GM18867 (cell line): Measurements from ENCODE around the gene CACNA1G.

Experiments used
- ATAC-seq: cut with Tn5 transposase; IDR thresholded peaks from one replicate; pipeline ENCODE4 v1.9.1; 2021; ENCODE audit warnings: mild to moderate bottlenecking, moderate library complexity; ENCODE audit not compliant: unreplicated experiment

CACNA1G gene

GRCh38 chr17:50547035-50547735, 13.3 kb upstream of the CACNA1G start, which contains the start of gene SPATA20:
Gene SPATA20, plus strand, starts transcription at chr17:50547174. Its CDS starts 35 bp downstream, at chr17:50547209.
- peak; percentile 77 for ATAC-seq

- ATAC-seq: no peak
Measured at GRCh38 chr17:50547736-50548083, 12.8 kb upstream of the CACNA1G start.

DNA sequence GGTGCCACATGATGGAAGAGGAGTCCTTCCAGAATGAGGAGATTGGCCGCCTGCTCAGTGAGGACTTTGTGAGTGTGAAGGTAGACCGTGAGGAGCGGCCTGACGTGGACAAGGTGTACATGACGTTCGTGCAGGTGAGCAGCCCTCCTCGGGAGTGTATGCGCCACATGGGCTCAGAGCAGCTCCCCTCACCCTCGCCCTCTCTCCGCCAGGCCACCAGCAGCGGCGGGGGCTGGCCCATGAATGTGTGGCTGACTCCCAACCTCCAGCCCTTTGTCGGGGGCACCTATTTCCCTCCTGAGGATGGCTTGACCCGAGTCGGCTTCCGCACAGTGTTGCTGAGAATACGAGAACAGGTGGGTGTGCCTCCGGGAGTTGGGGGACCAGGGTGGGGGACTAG, 11.7 kb upstream of the CACNA1G start:
- no peak for ATAC-seq

GRCh38 chr17:50549256-50549941, 11.1 kb upstream of the CACNA1G start:
- no peak for ATAC-seq

DNA sequence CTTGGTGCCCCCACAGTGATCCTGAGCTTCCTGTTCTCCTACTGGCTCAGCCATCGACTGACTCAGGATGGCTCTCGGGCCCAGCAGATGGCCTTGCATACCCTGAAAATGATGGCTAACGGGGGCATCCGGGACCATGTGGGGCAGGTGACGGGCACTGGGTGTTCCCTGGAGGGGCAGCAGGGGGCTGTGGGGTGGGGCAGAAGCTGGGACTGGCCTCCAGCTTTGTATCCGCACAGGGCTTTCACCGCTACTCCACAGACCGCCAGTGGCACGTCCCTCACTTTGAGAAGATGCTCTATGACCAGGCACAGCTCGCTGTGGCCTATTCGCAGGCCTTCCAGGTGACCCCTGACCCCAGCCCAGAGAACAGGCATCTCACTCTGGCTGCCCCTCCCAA, 10.5 kb upstream of the CACNA1G start:
- no peak for ATAC-seq

DNA sequence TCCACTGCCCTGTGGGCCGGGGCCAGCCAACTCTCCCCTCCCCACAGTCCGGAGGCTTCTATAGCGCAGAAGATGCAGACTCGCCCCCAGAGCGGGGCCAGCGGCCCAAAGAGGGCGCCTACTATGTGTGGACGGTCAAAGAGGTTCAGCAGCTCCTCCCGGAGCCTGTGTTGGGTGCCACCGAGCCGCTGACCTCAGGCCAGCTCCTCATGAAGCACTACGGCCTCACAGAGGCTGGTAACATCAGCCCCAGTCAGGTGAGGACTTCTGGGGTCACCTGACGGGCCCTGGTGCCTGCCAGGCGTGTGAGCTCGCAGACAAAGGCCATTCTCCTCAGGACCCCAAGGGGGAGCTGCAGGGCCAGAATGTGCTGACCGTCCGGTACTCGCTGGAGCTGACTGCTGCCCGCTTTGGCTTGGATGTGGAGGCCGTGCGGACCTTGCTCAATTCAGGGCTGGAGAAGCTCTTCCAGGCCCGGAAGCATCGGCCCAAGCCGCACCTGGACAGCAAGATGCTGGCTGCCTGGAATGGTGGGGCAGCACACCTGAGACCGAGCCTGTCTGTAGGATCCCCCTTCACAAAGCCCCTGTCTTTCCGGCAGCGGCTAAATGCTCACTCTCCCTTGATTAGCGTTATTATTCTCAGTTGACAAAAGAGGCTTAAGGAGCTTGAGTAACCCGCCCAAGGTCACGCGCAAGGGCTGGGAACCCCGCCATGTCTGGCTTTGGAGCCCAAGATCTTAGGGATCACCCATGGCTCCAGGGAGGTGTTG, 9.7 kb upstream of the CACNA1G start:
- no peak for ATAC-seq

GRCh38 chr17:50551433-50551815, 9.1 kb upstream of the CACNA1G start:
- ATAC-seq: no peak

DNA sequence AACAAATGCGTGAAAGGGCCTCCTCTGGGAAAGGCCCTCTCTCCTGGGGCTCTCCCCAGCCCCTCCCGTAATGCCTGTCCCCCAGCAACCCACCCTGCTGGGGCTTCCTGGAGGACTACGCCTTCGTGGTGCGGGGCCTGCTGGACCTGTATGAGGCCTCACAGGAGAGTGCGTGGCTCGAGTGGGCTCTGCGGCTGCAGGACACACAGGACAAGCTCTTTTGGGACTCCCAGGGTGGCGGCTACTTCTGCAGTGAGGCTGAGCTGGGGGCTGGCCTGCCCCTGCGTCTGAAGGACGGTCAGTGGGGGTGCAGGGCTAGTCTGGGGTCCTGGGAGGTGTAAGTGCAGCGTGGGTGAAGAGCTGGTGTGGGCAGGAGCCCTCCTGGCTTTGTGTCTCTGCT, 8.6 kb upstream of the CACNA1G start:
- no peak for ATAC-seq

GRCh38 chr17:50554201-50554600, 6.3 kb upstream of the CACNA1G start:
- no peak for ATAC-seq

DNA sequence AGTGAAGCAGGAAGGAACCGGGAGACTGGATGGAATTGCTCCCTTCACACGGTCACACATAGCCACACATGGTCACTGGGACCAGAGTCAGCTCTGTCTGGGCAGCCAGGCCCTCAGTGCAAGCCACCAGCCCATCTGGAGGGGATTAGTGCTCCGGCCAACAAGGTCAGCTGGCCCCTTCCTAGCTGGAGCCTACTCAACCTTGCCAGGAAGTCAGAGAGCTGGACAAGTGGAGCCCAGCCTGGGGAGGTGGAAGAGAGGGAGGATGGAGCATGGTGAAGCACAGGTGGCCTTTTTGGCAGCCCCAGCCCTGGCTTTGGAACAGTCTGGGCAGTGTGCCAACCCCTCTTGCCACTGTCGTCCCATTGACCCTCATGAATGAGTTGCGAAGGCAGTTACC, 3.7 kb upstream of the CACNA1G start:
- no peak for ATAC-seq

DNA sequence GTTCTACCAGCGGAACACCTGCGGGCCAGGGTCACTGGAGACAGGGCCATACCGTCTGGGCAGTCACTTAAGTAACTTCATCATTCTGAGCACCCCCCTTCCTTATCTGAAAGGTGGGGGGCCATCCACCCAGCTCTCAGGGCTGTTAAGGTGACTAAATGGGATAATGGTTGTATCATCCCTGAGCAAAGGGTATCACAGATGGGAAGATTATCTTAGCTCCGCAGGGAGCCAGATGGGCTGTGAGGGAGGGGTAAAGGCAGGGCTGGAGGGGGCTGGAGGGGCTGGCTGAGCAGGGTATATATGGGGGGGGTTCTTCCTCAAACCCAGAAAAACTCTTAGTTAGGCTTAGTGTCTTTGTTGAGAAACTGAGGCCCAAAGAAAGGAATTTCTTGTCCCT, 2.9 kb upstream of the CACNA1G start:
- ATAC-seq: no peak

- no peak for ATAC-seq
Measured at GRCh38 chr17:50558091-50558490, 2.4 kb upstream of the CACNA1G start.

- no peak for ATAC-seq
Measured at GRCh38 chr17:50558581-50558940, 2.0 kb upstream of the CACNA1G start.

GRCh38 chr17:50558941-50559614, 1.4 kb upstream of the CACNA1G start:
- ATAC-seq: no peak

DNA sequence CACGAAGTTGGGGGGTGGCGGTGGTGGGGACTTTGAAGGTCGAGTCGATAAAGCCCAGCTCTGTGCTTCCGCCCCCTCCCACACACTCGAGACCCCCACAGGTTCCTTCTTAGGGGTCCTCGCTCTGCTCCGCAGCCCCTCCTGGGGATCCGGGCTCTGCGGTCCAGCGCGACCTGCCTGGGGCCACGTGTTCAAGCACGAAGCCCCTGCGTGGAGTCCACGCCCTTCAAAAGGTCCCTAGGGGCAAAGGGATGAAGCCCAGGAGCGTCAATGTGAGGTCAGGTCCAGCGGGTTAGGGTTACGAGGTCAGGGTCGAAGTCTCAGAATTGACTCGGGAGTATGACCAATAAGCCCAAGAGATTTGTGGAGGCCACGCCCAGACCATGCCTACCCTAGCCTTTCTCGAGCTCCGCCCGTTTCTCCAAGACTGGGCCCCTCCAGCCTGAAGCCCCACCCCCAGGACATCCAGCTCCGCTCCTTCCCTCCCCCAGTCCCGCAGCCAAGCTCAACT, 786 bp upstream of the CACNA1G start:
- ATAC-seq: no peak

DNA sequence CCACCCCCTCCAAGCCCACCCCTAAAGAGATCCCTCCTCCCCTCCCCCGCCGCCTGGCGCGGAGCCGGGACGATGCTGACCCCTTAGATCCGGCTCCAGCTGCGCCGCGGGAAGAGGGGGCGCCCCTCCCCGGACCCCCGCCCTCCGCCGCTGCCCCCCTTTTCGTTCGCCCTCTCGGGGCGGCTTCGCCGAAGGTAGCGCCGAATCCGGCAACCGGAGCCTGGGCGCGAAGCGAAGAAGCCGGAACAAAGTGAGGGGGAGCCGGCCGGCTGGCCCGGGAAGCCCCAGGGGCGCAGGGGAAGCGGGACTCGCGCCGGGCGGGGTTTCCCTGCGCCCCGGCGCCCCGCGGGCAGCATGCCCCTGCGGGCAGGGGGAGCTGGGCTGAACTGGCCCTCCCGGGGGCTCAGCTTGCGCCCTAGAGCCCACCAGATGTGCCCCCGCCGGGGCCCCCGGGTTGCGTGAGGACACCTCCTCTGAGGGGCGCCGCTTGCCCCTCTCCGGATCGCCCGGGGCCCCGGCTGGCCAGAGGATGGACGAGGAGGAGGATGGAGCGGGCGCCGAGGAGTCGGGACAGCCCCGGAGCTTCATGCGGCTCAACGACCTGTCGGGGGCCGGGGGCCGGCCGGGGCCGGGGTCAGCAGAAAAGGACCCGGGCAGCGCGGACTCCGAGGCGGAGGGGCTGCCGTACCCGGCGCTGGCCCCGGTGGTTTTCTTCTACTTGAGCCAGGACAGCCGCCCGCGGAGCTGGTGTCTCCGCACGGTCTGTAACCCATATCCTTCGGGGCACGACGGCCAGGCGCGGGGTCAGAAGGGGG, 623 bp downstream of the CACNA1G start:
- ATAC-seq: no peak

- ATAC-seq: no peak
Measured at GRCh38 chr17:50561746-50562141, 1.2 kb downstream of the CACNA1G start.

- ATAC-seq: no peak
Measured at GRCh38 chr17:50562242-50563091, 2.0 kb downstream of the CACNA1G start.

- ATAC-seq: no peak
Measured at GRCh38 chr17:50563092-50563511, 2.6 kb downstream of the CACNA1G start.
